Common myeloid progenitor, CD34-positive (primary cell): ENCODE results near the gene KLK4.

Experiments used
- CTCF ChIA-PET: fragments of 350-600 bp; sonication (Branson Sonifier 250); formaldehyde crosslinking; loops from one replicate; lab custom pipeline; 2021; ENCODE audit warnings: antibody characterized with exemption; lab: Charles Lee
- POLR2A ChIA-PET: fragments of 350-600 bp; sonication (Branson Sonifier 250); formaldehyde crosslinking; loops from one replicate; lab custom pipeline; 2021; ENCODE audit warnings: antibody characterized with exemption; lab: Charles Lee
- DNase-seq, 3 donors: peaks; one replicate each; pipeline versions ENCODE4 v3.0.0 to v3.0.0-alpha.2; 2013
- H3K27ac ChIP-seq, 2 experiments: 1 replicate in 1 of 2; 2 replicates in 1 of 2; pipeline ENCODE4 v1.7.0; 2013; ENCODE audit warnings: inconsistent platforms in 2 of 2, low read length in 2 of 2, mild to moderate bottlenecking in 2 of 2, low read depth in 1 of 2, moderate library complexity in 1 of 2; ENCODE audit not compliant: severe bottlenecking in 2 of 2, insufficient read depth in 1 of 2, poor library complexity in 1 of 2
- H3K27me3 ChIP-seq, 5 experiments: replicated peaks in 2 of 5; 1 replicate in 3 of 5; 2 replicates in 2 of 5; pipeline versions ENCODE4 v1.6.1 to v1.7.0; 2013; ENCODE audit warnings: low read length in 4 of 5, mild to moderate bottlenecking in 2 of 5, moderate library complexity in 2 of 5, inconsistent platforms in 1 of 5; ENCODE audit not compliant: insufficient read depth in 5 of 5, control insufficient read depth in 4 of 5
- H3K36me3 ChIP-seq, 4 experiments: 1 replicate in 2 of 4; 2 replicates in 2 of 4; pipeline versions ENCODE4 v1.6.1 to v1.7.0; 2013; ENCODE audit warnings: low read length in 3 of 4, control low read depth in 1 of 4, mild to moderate bottlenecking in 1 of 4; ENCODE audit not compliant: control insufficient read depth in 4 of 4, insufficient read depth in 4 of 4
- H3K4me1 ChIP-seq, 4 experiments: 1 replicate in 3 of 4; 2 replicates in 1 of 4; pipeline versions ENCODE4 v1.6.1 to v1.7.1; 2013; ENCODE audit warnings: low read length in 3 of 4, mild to moderate bottlenecking in 3 of 4, control low read depth in 1 of 4, inconsistent platforms in 1 of 4, moderate library complexity in 1 of 4; ENCODE audit not compliant: control insufficient read depth in 4 of 4, insufficient read depth in 4 of 4; ENCODE audit errors: control extremely low read depth in 1 of 4
- H3K4me3 ChIP-seq, 7 experiments: 1 replicate in 4 of 7; 2 replicates in 3 of 7; pipeline versions ENCODE4 v1.5.1 to v1.7.0; 2013; ENCODE audit warnings: mild to moderate bottlenecking in 7 of 7, low read length in 6 of 7, moderate library complexity in 6 of 7, inconsistent platforms in 2 of 7, low read depth in 2 of 7, control low read depth in 1 of 7; ENCODE audit not compliant: insufficient read depth in 4 of 7, control insufficient read depth in 1 of 7; ENCODE audit errors: extremely low read depth in 1 of 7
- H3K9me3 ChIP-seq, 5 experiments: 1 replicate in 4 of 5; 2 replicates in 1 of 5; pipeline versions ENCODE4 v1.6.1 to v1.7.1; 2013; ENCODE audit warnings: low read length in 4 of 5, mild to moderate bottlenecking in 2 of 5, inconsistent platforms in 1 of 5, low read depth in 1 of 5, moderate library complexity in 1 of 5; ENCODE audit not compliant: control insufficient read depth in 4 of 5, insufficient read depth in 2 of 5; ENCODE audit errors: control extremely low read depth in 1 of 5
- WGBS: methylation state at CpG from one replicate; pipeline ENCODE4 v1.1.5; 2013; ENCODE audit not compliant: insufficient coverage; 5-methylcytosine and 5-hydroxymethylcytosine counted together

Gene KLK4

GRCh38 chr19:50857366-50857765 is 53.8 kb downstream of the KLK4 start:
- no peak for DNase-seq

More at GRCh38 chr19:50857366-50857765, 53.8 kb downstream of the KLK4 start:
- 79% methylated on average over 4 of the region's 6 CpGs for WGBS
- no peaks in the 10 kb centered on the region for H3K4me1 ChIP-seq
- CTCF ChIA-PET: no interaction called here
- H3K4me3 ChIP-seq: no peak overlapping the region
- H3K27ac ChIP-seq: no peak overlapping the region
- no peaks in the 10 kb centered on the region for H3K36me3 ChIP-seq
- peaks cover 0 to 74% (median 17%) of the 10 kb centered on the region in 5 experiments for H3K27me3 ChIP-seq
- POLR2A ChIA-PET: no interaction called here
- H3K9me3 ChIP-seq: peaks cover 0 to 17% (median 14%) of the 10 kb centered on the region in 5 experiments
